GM21360 (cell line): ENCODE results near the gene ATP6AP1.

Source experiments
- ATAC-seq: cut with Tn5 transposase; IDR thresholded peaks from one replicate; pipeline ENCODE4 v1.9.1; 2021; ENCODE audit warnings: mild to moderate bottlenecking, moderate library complexity; ENCODE audit not compliant: unreplicated experiment

Gene ATP6AP1

GRCh38 chrX:154430479-154430878 lies 2.0 kb downstream of the ATP6AP1 start:
- ATAC-seq: no peak

GRCh38 chrX:154430916-154431315 lies 2.4 kb downstream of the ATP6AP1 start:
- ATAC-seq: no peak

DNA sequence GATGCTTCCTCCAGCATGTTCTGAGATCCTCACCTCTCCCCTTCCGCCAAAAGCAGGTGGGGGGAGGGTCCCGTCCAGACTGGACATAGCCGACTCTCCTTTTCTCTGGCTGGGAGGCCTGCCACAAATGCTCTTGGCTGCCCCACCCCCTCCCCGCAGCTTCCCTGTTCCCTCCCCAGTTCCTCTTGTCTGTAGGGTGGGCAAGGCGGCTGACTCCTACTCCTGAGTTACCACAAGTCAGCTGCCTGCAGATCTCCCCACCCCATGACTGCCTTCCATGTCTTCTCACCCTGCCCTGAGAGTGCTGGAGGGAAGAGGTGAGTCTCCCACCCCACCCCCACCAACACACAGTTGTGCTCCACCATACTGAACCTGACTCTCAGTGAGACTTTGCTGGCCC lies 2.9 kb downstream of the ATP6AP1 start:
- no peak for ATAC-seq

DNA sequence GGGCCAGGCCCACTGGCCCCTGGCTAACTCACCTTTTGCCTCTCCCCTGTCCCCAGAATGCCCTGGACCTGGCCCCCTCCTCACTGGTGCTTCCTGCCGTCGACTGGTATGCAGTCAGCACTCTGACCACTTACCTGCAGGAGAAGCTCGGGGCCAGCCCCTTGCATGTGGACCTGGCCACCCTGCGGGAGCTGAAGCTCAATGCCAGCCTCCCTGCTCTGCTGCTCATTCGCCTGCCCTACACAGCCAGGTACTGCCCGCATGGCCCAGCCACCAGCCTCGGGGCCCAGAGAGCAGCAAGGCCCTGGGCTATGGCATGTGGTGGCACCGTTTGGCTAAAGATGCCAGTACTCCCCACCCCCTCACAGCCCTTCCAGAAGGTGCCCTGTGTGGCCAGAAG lies 3.7 kb downstream of the ATP6AP1 start:
- no peak for ATAC-seq

GRCh38 chrX:154433605-154434004 lies 5.1 kb downstream of the ATP6AP1 start:
- no peak for ATAC-seq

GRCh38 chrX:154434394-154435168 lies 6.1 kb downstream of the ATP6AP1 start:
- no peak for ATAC-seq

GRCh38 chrX:154435171-154435733 lies 6.8 kb downstream of the ATP6AP1 start:
- ATAC-seq: no peak

GRCh38 chrX:154436374-154436982 lies 8.0 kb downstream of the ATP6AP1 start:
- ATAC-seq: no peak

DNA sequence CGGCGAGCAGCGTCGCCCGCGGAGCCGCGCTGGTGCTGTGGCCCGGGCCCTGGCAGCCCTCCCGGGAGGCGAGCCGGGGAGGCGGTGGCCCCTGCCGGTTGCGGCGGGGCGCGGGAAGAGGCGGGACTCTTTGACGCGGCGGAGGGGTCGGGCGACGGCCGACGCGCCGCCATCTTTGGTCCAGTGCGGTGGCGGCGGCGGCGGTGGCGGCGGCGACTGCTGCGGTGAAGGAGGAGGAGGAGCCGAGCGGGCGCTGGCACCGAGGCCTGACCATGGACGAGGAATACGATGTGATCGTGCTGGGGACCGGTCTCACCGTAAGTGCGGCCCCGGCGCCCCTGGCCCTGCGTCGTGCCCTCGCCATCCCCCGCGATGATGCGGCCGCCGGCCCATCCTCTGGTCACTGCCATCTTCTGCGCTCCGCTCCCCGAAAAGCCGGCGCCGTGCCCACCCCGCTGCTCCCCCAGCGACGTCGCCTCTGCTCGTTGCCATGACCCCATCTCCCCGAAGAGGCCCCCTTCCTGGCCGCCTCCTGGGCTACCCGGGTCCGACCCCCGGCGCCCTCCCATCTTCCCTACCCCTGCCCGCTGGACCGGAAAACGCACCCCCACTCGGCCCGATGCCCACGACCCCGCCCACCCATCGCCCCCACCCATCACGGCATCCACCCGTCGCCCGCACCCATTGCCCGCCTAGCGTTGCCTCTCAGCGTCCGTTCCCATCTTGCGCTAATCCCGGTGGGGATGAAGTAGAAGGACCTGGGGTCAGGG lies 8.7 kb downstream of the ATP6AP1 start, which contains the start of gene GDI1:
GDI1 (plus strand) TSS at position 172 of the 770 bp plus-strand sequence; CDS start at position 273, 101 bp downstream.
- no peak for ATAC-seq

GRCh38 chrX:154437971-154438893 lies 9.8 kb downstream of the ATP6AP1 start:
- no peak for ATAC-seq

DNA sequence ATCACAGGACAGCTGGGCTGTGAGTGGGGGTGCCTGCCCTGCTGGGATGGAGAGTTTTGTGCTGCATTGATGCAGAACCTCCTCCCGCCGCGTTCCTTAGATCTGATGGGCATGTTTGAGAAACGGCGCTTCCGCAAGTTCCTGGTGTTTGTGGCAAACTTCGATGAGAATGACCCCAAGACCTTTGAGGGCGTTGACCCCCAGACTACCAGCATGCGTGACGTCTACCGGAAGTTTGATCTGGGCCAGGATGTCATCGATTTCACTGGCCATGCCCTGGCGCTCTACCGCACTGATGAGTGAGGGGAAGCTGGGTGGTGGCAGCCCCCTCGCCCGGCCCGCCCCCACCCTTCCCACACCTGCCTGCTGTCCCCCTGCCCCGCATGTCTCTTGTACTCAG lies 11.4 kb downstream of the ATP6AP1 start:
- ATAC-seq: no peak

DNA sequence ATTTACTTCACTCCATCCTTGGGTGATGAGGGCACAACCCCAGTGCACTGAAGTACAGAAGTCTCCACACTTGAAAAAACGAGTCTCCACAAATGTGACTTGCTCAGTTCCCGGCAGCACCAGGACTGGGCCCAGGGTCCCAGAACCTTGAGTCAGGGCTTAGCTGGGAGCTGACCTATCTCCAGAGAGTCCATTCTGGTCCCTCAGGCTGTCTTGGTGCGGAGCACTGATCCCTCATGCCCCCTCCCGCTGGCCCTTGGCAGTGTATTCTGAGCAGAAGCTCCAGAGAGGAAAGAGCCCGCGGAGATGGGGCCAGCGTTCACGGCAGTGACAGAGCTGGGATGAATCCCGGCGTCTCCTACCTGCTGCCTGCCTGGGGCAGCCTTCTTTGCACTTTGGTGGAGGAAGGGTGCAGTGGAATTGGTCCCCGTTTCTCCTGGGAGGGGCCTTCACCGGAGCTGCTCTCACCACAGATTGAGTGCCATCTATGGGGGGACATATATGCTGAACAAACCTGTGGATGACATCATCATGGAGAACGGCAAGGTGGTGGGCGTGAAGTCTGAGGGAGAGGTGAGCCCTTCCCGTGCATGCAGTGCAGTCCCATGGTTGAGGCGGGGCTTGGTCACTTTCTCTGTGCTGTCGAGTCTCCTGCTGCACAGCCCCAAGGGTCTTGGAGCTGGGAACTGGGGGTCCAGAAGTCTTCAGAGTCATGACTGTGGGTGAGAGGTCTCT lies 12.3 kb downstream of the ATP6AP1 start:
- no peak for ATAC-seq

DNA sequence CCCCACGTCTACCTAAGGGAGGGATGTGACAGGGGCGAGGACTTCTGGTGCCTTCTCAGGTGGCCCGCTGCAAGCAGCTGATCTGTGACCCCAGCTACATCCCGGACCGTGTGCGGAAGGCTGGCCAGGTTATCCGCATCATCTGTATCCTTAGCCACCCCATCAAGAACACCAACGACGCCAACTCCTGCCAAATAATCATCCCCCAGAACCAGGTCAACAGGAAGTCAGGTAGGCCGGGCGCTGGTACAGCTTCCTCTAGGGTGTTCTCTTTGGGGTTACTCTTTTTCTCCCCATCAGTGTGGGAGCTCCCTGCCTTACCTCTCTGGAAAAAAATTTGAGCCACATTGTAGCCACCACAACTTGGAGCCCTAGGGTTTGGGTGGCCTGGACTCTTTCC lies 13.1 kb downstream of the ATP6AP1 start:
- no peak for ATAC-seq

- no peak for ATAC-seq
Measured at GRCh38 chrX:154441984-154442707, 13.7 kb downstream of the ATP6AP1 start.

- no peak for ATAC-seq
Measured at GRCh38 chrX:154443479-154443910, 15.0 kb downstream of the ATP6AP1 start.

DNA sequence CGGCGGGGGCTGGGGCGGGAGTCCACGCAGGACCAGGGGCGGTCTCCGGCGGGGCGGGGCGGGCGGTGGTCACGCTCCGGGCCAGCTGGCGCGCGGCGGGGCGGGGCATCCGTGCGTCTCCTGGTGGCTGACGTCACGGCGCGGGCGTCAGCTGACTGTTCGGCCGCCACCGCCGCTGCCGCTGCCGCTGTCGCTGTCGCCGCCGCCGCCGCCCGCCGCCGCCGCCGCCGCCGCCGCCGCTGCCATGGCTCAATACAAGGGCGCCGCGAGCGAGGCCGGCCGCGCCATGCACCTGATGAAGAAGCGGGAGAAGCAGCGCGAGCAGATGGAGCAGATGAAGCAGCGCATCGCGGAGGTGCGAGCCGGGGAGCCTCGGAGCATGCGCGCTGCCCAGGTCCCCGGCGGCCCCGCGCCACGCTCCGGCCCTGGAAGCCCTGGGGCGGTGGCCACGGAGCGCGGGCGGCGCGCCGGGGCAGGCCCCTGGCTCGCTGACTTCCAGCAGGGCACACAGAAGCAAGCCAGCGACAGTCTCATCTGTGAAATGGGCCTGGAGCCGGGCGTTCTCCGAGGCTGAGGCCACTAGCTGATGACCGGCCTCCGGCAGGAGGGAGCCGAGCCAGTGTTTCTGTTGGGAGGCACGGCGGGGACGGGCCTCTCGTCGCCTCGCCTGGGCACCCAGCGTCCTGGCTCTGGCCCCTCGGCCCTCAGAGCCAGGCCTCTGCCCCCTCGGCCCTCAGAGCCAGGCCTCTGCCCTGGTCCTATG lies 15.7 kb downstream of the ATP6AP1 start, which contains the start of gene FAM50A:
FAM50A (plus strand) TSS at position 150 of the 763 bp plus-strand sequence; CDS start at position 245, 95 bp downstream.
- ATAC-seq: peak; percentile 63

GRCh38 chrX:154444755-154445246 lies 16.3 kb downstream of the ATP6AP1 start:
- ATAC-seq: peak; percentile 5

GRCh38 chrX:154445776-154446175 lies 17.3 kb downstream of the ATP6AP1 start:
- ATAC-seq: no peak
